Measurements from ENCODE around the gene FSCN2.

- TF ChIP-seq ESRRA (CRISPR knock-in tag; IDR thresholded peaks at IDR 0.05; ENCODE audit: borderline replicate concordance): no peak
- no peak for TF ChIP-seq KAT7 (CRISPR knock-in tag; IDR thresholded peaks at IDR 0.05; ENCODE audit: borderline replicate concordance)
- TF ChIP-seq CTCF (IDR thresholded peaks at IDR 0.05): no peak
- no peak for TF ChIP-seq HMGXB4 (CRISPR knock-in tag; IDR thresholded peaks at IDR 0.05)
- TF ChIP-seq ELF4 (CRISPR knock-in tag; IDR thresholded peaks at IDR 0.05; ENCODE audit: low read depth): no peak
- TF ChIP-seq CREB1 (CRISPR knock-in tag; IDR thresholded peaks at IDR 0.05): no peak
- TF ChIP-seq E2F1 (CRISPR knock-in tag; IDR thresholded peaks at IDR 0.05): no peak
- TF ChIP-seq JUN (CRISPR knock-in tag; IDR thresholded peaks at IDR 0.05): no peak
- no peak for TF ChIP-seq E2F4 (CRISPR knock-in tag; IDR thresholded peaks at IDR 0.05; ENCODE audit: borderline replicate concordance, low read depth)
- TF ChIP-seq ATF2 (CRISPR knock-in tag; IDR thresholded peaks at IDR 0.05; ENCODE audit: borderline replicate concordance, low read depth): no peak
- no peak for TF ChIP-seq FOXJ3 (CRISPR knock-in tag; IDR thresholded peaks at IDR 0.05; ENCODE audit: borderline replicate concordance)
- TF ChIP-seq FOXK1 (CRISPR knock-in tag; IDR thresholded peaks at IDR 0.05): no peak
- no peak for TF ChIP-seq SMAD3 (CRISPR knock-in tag; IDR thresholded peaks at IDR 0.05; ENCODE audit: borderline replicate concordance)
- TF ChIP-seq TP53 (CRISPR knock-in tag; IDR thresholded peaks at IDR 0.05): no peak
Measured at GRCh38 chr17:81488276-81488860, 39.8 kb upstream of the FSCN2 start.
